ENCODE measurements around the gene ADAMTS15.

The ADAMTS15 gene

DNA sequence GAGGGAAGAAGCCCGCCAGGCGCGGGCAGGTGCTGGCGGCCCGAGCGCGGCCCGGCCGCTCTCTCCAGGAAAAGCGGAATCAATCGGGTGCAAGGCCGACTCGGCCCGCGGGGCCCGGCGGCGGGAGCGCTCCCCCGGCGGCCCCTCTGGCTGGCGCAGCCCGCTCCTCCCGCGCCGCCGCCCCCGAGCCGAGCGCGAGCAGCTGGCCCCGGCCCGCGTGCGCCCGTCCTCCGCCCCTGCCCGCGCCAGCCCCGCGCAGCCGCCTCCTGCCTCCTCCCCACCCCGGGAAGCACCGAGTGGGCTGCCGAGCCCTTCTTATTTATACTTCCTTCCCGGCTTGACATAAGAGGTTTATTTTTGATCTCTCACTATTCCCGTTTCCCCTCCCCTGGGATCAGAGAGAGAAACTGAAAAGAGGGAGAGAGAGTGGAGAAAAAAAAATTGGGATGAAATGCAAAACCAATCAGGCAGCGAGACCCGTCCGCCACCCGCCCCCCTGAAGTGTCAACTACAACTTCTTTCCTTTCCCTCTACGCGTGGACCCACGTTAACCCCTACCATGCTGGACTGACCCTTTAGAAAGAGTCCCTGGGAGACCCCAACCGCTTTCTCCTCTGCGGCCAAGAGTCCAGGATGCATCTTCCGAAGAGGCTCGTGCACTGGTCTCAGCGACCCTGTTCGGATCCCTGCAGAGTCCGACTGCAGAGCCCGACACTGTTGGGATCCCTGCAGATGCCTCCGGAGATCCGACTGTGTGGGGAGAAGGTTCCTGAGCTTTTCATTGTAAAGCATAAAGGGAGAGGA is 19.9 kb upstream of the ADAMTS15 start, which contains the start of gene ADAMTS8:
Gene ADAMTS8 (minus strand): TSS at position 294 of the 804 bp plus-strand sequence. CDS start 323 bp downstream, outside the sequence.
- peaks cover 0 to 5% of the 10 kb centered on the region in 2 experiments for H3K4me1 ChIP-seq (ENCODE audit: control insufficient read depth in 1 of 2, insufficient read depth in 1 of 2, low read depth in 1 of 2, low read length in 1 of 2)
- TF ChIP-seq, protein P1, sequence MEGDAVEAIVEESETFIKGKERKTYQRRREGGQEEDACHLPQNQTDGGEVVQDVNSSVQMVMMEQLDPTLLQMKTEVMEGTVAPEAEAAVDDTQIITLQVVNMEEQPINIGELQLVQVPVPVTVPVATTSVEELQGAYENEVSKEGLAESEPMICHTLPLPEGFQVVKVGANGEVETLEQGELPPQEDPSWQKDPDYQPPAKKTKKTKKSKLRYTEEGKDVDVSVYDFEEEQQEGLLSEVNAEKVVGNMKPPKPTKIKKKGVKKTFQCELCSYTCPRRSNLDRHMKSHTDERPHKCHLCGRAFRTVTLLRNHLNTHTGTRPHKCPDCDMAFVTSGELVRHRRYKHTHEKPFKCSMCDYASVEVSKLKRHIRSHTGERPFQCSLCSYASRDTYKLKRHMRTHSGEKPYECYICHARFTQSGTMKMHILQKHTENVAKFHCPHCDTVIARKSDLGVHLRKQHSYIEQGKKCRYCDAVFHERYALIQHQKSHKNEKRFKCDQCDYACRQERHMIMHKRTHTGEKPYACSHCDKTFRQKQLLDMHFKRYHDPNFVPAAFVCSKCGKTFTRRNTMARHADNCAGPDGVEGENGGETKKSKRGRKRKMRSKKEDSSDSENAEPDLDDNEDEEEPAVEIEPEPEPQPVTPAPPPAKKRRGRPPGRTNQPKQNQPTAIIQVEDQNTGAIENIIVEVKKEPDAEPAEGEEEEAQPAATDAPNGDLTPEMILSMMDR (IDR thresholded peaks at IDR 0.05), result no peak
- H3K27me3 ChIP-seq, result peaks cover 100% of the 10 kb centered on the region
- H3K4me3 ChIP-seq (ENCODE audit: low read depth in 1 of 2, low read length in 1 of 2), result no peak within 1 kb of the TSS
- no peak within 1 kb of the TSS for H3K27ac ChIP-seq
- H3K9me3 ChIP-seq, result no peaks in the 10 kb centered on the region
- H3K36me3 ChIP-seq, result no peaks in the 10 kb centered on the region

DNA sequence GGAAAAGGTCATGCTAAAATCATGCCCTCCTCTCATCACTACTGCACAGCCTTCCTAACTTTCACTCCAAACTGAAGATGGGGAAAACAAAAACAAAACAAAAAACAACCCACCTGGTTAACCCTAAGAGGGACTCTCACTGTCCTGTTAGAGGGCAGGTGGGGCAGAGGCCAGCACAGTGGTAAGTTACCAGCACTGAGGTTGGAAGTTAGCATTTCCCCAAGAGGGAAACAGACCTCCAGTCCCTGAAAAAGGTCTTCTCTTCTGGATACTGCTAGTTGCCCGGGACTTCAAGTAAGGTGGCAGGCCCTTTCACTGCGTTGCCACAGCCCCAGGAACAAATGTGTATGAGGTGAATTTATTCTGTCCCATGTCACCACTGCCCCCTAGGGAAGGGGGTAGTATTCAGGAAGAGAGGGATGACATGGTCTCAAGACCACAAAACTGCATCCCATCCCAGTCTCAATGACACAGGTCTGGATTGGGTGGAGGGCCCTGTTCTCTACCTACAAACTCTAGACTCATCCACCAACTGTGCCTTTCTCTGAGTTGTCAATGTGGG is 19.2 kb upstream of the ADAMTS15 start:
- H3K27me3 ChIP-seq, result peaks cover 98% of the 10 kb centered on the region
- no peaks in the 10 kb centered on the region for H3K9me3 ChIP-seq
- no peak overlapping the region for H3K4me3 ChIP-seq (ENCODE audit: low read depth in 1 of 2, low read length in 1 of 2)
- no peak overlapping the region for H3K27ac ChIP-seq
- peaks cover 0 to 5% of the 10 kb centered on the region in 2 experiments for H3K4me1 ChIP-seq (ENCODE audit: control insufficient read depth in 1 of 2, insufficient read depth in 1 of 2, low read depth in 1 of 2, low read length in 1 of 2)
- no peaks in the 10 kb centered on the region for H3K36me3 ChIP-seq
- TF ChIP-seq, protein P1 (IDR thresholded peaks at IDR 0.05), result no peak

DNA sequence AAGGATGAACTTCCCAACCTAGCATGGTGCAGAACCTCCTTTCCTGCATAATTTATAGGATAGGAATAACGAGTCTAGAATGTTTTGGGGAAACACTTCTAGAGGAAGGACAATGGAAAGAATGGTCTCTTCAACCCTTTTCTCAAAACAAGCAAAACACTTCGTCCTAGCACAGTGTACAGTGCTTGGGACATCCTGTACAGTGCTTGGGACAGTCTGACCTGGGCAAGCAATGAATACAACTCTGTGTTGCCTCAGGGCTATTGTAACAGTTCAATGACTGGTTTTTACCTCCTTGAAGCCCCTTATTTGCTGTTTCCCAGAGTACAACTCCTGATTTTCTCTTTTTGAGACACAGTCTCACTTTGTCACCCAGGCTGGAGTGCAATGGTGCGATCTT is 18.5 kb upstream of the ADAMTS15 start:
- peaks cover 5 to 8% of the 10 kb centered on the region in 2 experiments for H3K4me1 ChIP-seq (ENCODE audit: control insufficient read depth in 1 of 2, insufficient read depth in 1 of 2, low read depth in 1 of 2, low read length in 1 of 2)
- H3K27ac ChIP-seq, result no peak overlapping the region
- H3K9me3 ChIP-seq, result no peaks in the 10 kb centered on the region
- TF ChIP-seq, protein P1 (IDR thresholded peaks at IDR 0.05), result no peak
- peaks cover 95% of the 10 kb centered on the region for H3K27me3 ChIP-seq
- no peaks in the 10 kb centered on the region for H3K36me3 ChIP-seq
- no peak overlapping the region for H3K4me3 ChIP-seq (ENCODE audit: low read depth in 1 of 2, low read length in 1 of 2)

DNA sequence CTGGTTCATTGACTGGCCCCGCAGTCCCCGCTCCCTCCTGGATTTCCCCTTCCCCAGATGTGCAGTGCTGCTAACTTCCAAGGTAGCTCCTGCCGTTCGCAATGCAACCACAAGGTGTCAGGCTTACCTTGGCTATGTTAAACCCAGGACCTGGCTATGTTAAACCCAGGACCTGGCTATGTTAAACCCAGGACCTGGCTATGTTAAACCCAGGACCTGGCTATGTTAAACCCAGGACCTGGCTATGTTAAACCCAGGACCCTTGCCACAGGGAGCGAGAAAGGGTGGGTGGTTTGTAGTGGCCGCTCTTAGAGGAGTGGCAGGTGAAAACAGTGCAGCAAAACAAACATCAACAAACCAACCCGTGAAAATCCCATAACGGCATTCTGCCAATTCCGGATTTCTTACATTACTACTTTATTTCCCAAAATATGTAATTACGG is 17.1 kb upstream of the ADAMTS15 start:
- Histone ChIP-seq H3K27ac (no peak overlapping the region), H3K4me1 (ENCODE audit: control insufficient read depth in 1 of 2, insufficient read depth in 1 of 2, low read depth in 1 of 2, low read length in 1 of 2) (peaks cover 5 to 9% of the 10 kb centered on the region in 2 experiments), H3K9me3 (no peaks in the 10 kb centered on the region), H3K4me3 (ENCODE audit: low read depth in 1 of 2, low read length in 1 of 2) (no peak overlapping the region), H3K36me3 (no peaks in the 10 kb centered on the region), H3K27me3 (peaks cover 95% of the 10 kb centered on the region)
- TF ChIP-seq, protein P1 (IDR thresholded peaks at IDR 0.05), result peak; percentile 37

DNA sequence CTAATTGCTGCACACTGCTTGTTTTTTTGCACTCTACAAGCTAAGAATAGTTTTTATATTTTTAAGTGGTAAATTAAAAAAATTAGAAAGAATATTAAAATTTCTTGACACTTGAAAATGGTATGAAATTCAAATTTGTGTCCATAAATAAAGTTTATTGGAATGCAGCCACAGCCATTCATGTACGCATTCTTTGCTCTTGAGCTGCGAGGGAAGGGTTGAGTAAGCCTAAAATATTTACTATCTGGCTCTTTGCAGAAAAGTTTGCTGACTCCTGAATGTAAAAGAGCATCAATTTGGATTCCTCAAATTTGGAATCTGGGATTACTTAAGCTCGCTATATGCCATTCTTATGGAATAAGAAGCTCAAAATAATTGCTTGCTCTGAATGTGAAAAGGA is 16.6 kb upstream of the ADAMTS15 start:
- H3K4me1 ChIP-seq (ENCODE audit: control insufficient read depth in 1 of 2, insufficient read depth in 1 of 2, low read depth in 1 of 2, low read length in 1 of 2), result peaks cover 5 to 9% of the 10 kb centered on the region in 2 experiments
- no peak overlapping the region for H3K4me3 ChIP-seq (ENCODE audit: low read depth in 1 of 2, low read length in 1 of 2)
- H3K9me3 ChIP-seq, result no peaks in the 10 kb centered on the region
- no peaks in the 10 kb centered on the region for H3K36me3 ChIP-seq
- TF ChIP-seq, protein P1 (IDR thresholded peaks at IDR 0.05), result no peak
- no peak overlapping the region for H3K27ac ChIP-seq
- peaks cover 95% of the 10 kb centered on the region for H3K27me3 ChIP-seq

Data from neutrophil (primary cell).